SH-SY5Y (cell line): Measurements from ENCODE around the gene CDC25A.

Experiments used
- GATA2 ChIP-seq: IDR thresholded peaks from 2 replicates; pipeline ENCODE4 v1.6.1; 2011; ENCODE audit warnings: mild to moderate bottlenecking, low read depth, low read length
- GATA3 ChIP-seq: IDR thresholded peaks from 2 replicates; pipeline ENCODE4 v1.6.1; 2011; ENCODE audit warnings: low read depth, mild to moderate bottlenecking, low read length, moderate library complexity

GRCh38 chr3:48215019-48215418, 26.8 kb upstream of the CDC25A start:
- no peak for TF ChIP-seq GATA2
- no peak for TF ChIP-seq GATA3
